Measurements from ENCODE around the gene STXBP5. TPM values are rescaled to one million over a fixed set of nuclear protein-coding genes. Genes with fewer than 3 reads are reported as not detected.

STXBP5 gene
- polyA plus RNA-seq, 2 of the 4 experiments (the other 2 are of a cell fraction) = 10.8 to 17.8 TPM

- ATAC-seq (no peak), FAIRE-seq (no peak), DNase-seq (ENCODE audit: low read depth in 1 of 2, low spot score in 1 of 2) (no peak)
- Histone ChIP-seq H3K9me3 (no peaks in the 10 kb centered on the region), H3K27ac (no peak overlapping the region), H3K4me3 (no peak overlapping the region), H3K4me2 (no peak overlapping the region), H3K4me1 (no peaks in the 10 kb centered on the region)
- ChIA-PET POLR2A (no interaction called here), CTCF (no interaction called here)
- 71% methylated on average over 1 of the region's 1 CpG for WGBS (ENCODE audit: missing lambda C conversion rate)
- TF ChIP-seq NR3C1 (IDR thresholded peaks at IDR 0.05) = no peak
- TF ChIP-seq HDAC2 (IDR thresholded peaks at IDR 0.05) = no peak
- no peak for TF ChIP-seq MAZ (IDR thresholded peaks at IDR 0.05; ENCODE audit: borderline replicate concordance, low read depth, low read length)
- no peak for TF ChIP-seq CHD4 (IDR thresholded peaks at IDR 0.05; ENCODE audit: borderline replicate concordance)
- no peak for TF ChIP-seq GATA3 (IDR thresholded peaks at IDR 0.05; ENCODE audit: borderline replicate concordance)
- TF ChIP-seq RFX5 (IDR thresholded peaks at IDR 0.05) = no peak
- no peak for TF ChIP-seq FOXS1 (CRISPR knock-in tag; IDR thresholded peaks at IDR 0.05)
- TF ChIP-seq HEYL (CRISPR knock-in tag; IDR thresholded peaks at IDR 0.05) = no peak
- TF ChIP-seq BHLHE40 (IDR thresholded peaks at IDR 0.05; ENCODE audit: low read depth, low read length) = no peak
- no peak for TF ChIP-seq PBX3 (IDR thresholded peaks at IDR 0.05)
- TF ChIP-seq MAFK (IDR thresholded peaks at IDR 0.05; ENCODE audit: partially characterized antibody) = no peak
- TF ChIP-seq KDM5A (IDR thresholded peaks at IDR 0.05) = no peak
- no peak for TF ChIP-seq ZSCAN20 (CRISPR knock-in tag; IDR thresholded peaks at IDR 0.05)
- no peak for TF ChIP-seq HES2 (IDR thresholded peaks at IDR 0.05)
- TF ChIP-seq FOSL2 (IDR thresholded peaks at IDR 0.05) = no peak
- no peak for TF ChIP-seq FOSL2 (CRISPR knock-in tag; IDR thresholded peaks at IDR 0.05)
- no peak for TF ChIP-seq USF2 (IDR thresholded peaks at IDR 0.05)
These were observed 137.3 kb downstream of the STXBP5 start for GRCh38 chr6:147341486-147341885.

GRCh38 chr6:147345902-147346301 is 141.7 kb downstream of the STXBP5 start:
- POLR2A ChIA-PET = no interaction called here
- no peaks in the 10 kb centered on the region for H3K9me3 ChIP-seq
- no peak for FAIRE-seq
- H3K4me2 ChIP-seq = no peak overlapping the region
- no peak overlapping the region for H3K27ac ChIP-seq
- TF ChIP-seq ESRRA (IDR thresholded peaks at IDR 0.05; ENCODE audit: borderline replicate concordance, low read length) = no peak
- TF ChIP-seq TP53 (CRISPR knock-in tag; IDR thresholded peaks at IDR 0.05) = no peak
- TF ChIP-seq ZC3H11A (IDR thresholded peaks at IDR 0.05) = no peak
- TF ChIP-seq FOXS1 (CRISPR knock-in tag; IDR thresholded peaks at IDR 0.05) = no peak
- no peak for TF ChIP-seq RFX5 (IDR thresholded peaks at IDR 0.05)
- TF ChIP-seq TFCP2L1 (CRISPR knock-in tag; IDR thresholded peaks at IDR 0.05) = no peak
- no peak for TF ChIP-seq HES2 (IDR thresholded peaks at IDR 0.05)
- no peak for TF ChIP-seq RAD21 (conservative IDR thresholded peaks at IDR 0.05 in 1 of 2, IDR thresholded peaks at IDR 0.05 in 1 of 2)
- no peak for TF ChIP-seq MAFK (IDR thresholded peaks at IDR 0.05; ENCODE audit: partially characterized antibody)
- TF ChIP-seq EHMT2 (IDR thresholded peaks at IDR 0.05; ENCODE audit: low read depth) = no peak
- no peak for TF ChIP-seq CHD2 (IDR thresholded peaks at IDR 0.05; ENCODE audit: low read length, partially characterized antibody)
- TF ChIP-seq NR3C1 (IDR thresholded peaks at IDR 0.05) = no peak
- TF ChIP-seq REST (IDR thresholded peaks at IDR 0.05) = no peak
- no peak for TF ChIP-seq HOXB5 (CRISPR knock-in tag; IDR thresholded peaks at IDR 0.05)
- no peak for TF ChIP-seq CEBPB (IDR thresholded peaks at IDR 0.05)
- no peak for TF ChIP-seq KDM1A (IDR thresholded peaks at IDR 0.05; ENCODE audit: low read depth)
- no peak for TF ChIP-seq SREBF2 (IDR thresholded peaks at IDR 0.05)
- TF ChIP-seq EHF (CRISPR knock-in tag; IDR thresholded peaks at IDR 0.05) = no peak
- TF ChIP-seq HOXB13 (CRISPR knock-in tag; IDR thresholded peaks at IDR 0.05; ENCODE audit: low read depth) = no peak
- H3K4me3 ChIP-seq = no peak overlapping the region
- DNase-seq (ENCODE audit: low read depth in 1 of 2, low spot score in 1 of 2) = no peak
- H3K4me1 ChIP-seq = no peaks in the 10 kb centered on the region
- CTCF ChIA-PET = no interaction called here
- 94% methylated on average over 2 of the region's 2 CpGs for WGBS (ENCODE audit: missing lambda C conversion rate)
- no peak for ATAC-seq

All from A549 (cell line).